WI38 (cell line): ENCODE data around the gene ANKRD23.
"Not testable (repeated sequence)": the region's sequence is repeated elsewhere in the genome, so short reads cannot be mapped to it uniquely, and the experiment has no call there.

Experiments used
- H3K4me3 ChIP-seq: 2 replicates; pipeline ENCODE4 v1.5.1; 2011; ENCODE audit warnings: low read depth, mild to moderate bottlenecking, control low read depth, low read length
- CTCF ChIP-seq: IDR thresholded peaks from 2 replicates; pipeline ENCODE4 v1.5.1; 2012; ENCODE audit warnings: low read depth, mild to moderate bottlenecking, control low read depth, low read length

Gene ANKRD23

GRCh38 chr2:96865654-96866053, 21.8 kb upstream of the ANKRD23 start:
- TF ChIP-seq CTCF, result no peak
- no peak overlapping the region for H3K4me3 ChIP-seq

GRCh38 chr2:96864343-96865091, 20.7 kb upstream of the ANKRD23 start:
- H3K4me3 ChIP-seq, result no peak overlapping the region
- no peak for TF ChIP-seq CTCF

- no peak for TF ChIP-seq CTCF
- no peak overlapping the region for H3K4me3 ChIP-seq
Measured at GRCh38 chr2:96863575-96864342, 19.9 kb upstream of the ANKRD23 start.

- H3K4me3 ChIP-seq, result not testable (repeated sequence)
Measured at GRCh38 chr2:96863056-96863455, 19.2 kb upstream of the ANKRD23 start.

GRCh38 chr2:96861074-96861473, 17.3 kb upstream of the ANKRD23 start:
- no peak for TF ChIP-seq CTCF
- H3K4me3 ChIP-seq, result no peak overlapping the region

GRCh38 chr2:96860065-96861029, 16.5 kb upstream of the ANKRD23 start:
- TF ChIP-seq CTCF, result no peak
- H3K4me3 ChIP-seq, result no peak overlapping the region

GRCh38 chr2:96859681-96860064, 15.9 kb upstream of the ANKRD23 start:
- no peak for TF ChIP-seq CTCF
- no peak overlapping the region for H3K4me3 ChIP-seq
